HG03135 (cell line): ENCODE data around the gene SNN.

ENCODE experiments used
- ATAC-seq: cut with Tn5 transposase; IDR thresholded peaks from one replicate; pipeline ENCODE4 v1.9.1; 2021; ENCODE audit warnings: mild to moderate bottlenecking, moderate library complexity; ENCODE audit not compliant: unreplicated experiment

The SNN gene

GRCh38 chr16:11727796-11728543, 59.7 kb downstream of the SNN start:
- ATAC-seq = no peak
